Measurements from ENCODE around the gene RAD51B.

Gene RAD51B

GRCh38 chr14:68621400-68622365, 802.1 kb downstream of the RAD51B start:
- TF ChIP-seq CTCF (conservative IDR thresholded peaks at IDR 0.05; ENCODE audit: control insufficient read depth, insufficient read depth, low read depth, low read length), result no peak
- H3K4me3 ChIP-seq (ENCODE audit: control insufficient read depth, low read depth, low read length), result no peak overlapping the region
- peak; percentile 80 for DNase-seq (ENCODE audit: low read depth)

- no peak for TF ChIP-seq CTCF (conservative IDR thresholded peaks at IDR 0.05; ENCODE audit: control insufficient read depth, insufficient read depth, low read depth, low read length)
- H3K4me3 ChIP-seq (ENCODE audit: control insufficient read depth, low read depth, low read length), result no peak overlapping the region
- DNase-seq (ENCODE audit: low read depth), result no peak
Measured at GRCh38 chr14:68622856-68623255, 803.3 kb downstream of the RAD51B start.

- no peak for DNase-seq (ENCODE audit: low read depth)
- TF ChIP-seq CTCF (conservative IDR thresholded peaks at IDR 0.05; ENCODE audit: control insufficient read depth, insufficient read depth, low read depth, low read length), result no peak
- H3K4me3 ChIP-seq (ENCODE audit: control insufficient read depth, low read depth, low read length), result no peak overlapping the region
Measured at GRCh38 chr14:68623307-68623706, 803.7 kb downstream of the RAD51B start.

DNA sequence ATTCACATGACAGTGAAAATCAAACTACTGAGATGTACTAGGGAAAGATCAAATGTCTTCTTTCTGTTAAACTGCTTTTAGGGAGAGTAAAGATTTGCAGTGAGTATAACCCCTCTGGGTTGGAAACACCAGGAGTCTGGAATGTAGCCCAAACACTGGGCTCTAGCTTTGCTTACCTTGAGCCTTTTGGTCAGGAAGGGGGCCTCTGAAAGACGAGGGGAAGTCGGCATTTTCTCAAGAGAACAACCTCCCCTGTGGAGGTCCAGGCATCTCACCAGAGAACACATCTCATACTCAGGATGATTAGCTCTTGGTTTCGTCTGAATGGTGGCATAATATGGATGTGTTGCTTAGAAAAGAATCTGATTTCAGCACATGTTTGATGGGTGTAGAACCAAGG, 804.2 kb downstream of the RAD51B start:
- no peak overlapping the region for H3K4me3 ChIP-seq (ENCODE audit: control insufficient read depth, low read depth, low read length)
- no peak for TF ChIP-seq CTCF (conservative IDR thresholded peaks at IDR 0.05; ENCODE audit: control insufficient read depth, insufficient read depth, low read depth, low read length)
- no peak for DNase-seq (ENCODE audit: low read depth)

GRCh38 chr14:68624541-68625220, 805.1 kb downstream of the RAD51B start:
- H3K4me3 ChIP-seq (ENCODE audit: control insufficient read depth, low read depth, low read length), result no peak overlapping the region
- no peak for TF ChIP-seq CTCF (conservative IDR thresholded peaks at IDR 0.05; ENCODE audit: control insufficient read depth, insufficient read depth, low read depth, low read length)
- DNase-seq (ENCODE audit: low read depth), result no peak

DNA sequence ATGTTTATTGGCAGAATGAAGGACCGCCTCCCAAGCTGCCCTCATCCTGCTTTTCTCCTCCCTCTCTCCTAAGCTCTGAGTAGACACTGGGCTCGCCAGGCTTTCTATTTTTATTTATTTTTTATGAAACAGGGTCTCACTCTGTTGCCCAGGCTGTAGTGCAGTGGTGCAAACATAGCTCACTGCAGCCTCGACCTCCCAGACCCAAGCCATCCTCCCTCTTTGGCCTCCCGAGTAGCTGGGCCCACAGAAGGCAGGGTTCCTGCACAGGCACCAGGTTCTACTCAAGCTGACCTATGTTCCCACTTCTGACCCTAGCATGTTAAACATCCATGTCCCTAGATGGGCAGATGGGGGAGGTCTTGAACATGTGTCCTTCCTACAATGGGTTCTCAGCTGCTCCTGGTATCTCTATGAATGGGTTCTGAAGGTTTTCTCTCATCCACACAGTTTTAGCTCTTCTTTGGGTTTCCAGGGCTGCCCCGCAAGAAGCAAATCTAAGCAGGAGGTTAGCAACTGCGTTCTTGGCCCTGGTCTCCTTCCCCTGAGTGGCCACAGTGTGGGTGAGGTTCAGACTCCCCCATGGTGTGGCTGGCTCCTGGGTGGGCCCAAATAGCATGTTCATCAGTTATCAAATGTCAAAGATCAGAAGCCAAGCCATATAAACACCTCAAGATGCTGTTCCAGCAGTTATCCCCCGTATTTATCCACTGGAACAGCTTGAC, 805.9 kb downstream of the RAD51B start:
- no peak for TF ChIP-seq CTCF (conservative IDR thresholded peaks at IDR 0.05; ENCODE audit: control insufficient read depth, insufficient read depth, low read depth, low read length)
- DNase-seq (ENCODE audit: low read depth), result no peak
- H3K4me3 ChIP-seq (ENCODE audit: control insufficient read depth, low read depth, low read length), result no peak overlapping the region

Measured in fibroblast of mammary gland (primary cell).